Activated T-cell treated with anti-CD3 and anti-CD28 coated beads, Interleukin-2, amount 50 U/mL, for 48 hours (primary cell): ENCODE measurements around the gene NKX6-1.

ENCODE experiments used
- DNase-seq, 2 experiments: peaks; one replicate each; pipeline ENCODE4 v3.0.0-alpha.2; 2020

Gene NKX6-1

DNA sequence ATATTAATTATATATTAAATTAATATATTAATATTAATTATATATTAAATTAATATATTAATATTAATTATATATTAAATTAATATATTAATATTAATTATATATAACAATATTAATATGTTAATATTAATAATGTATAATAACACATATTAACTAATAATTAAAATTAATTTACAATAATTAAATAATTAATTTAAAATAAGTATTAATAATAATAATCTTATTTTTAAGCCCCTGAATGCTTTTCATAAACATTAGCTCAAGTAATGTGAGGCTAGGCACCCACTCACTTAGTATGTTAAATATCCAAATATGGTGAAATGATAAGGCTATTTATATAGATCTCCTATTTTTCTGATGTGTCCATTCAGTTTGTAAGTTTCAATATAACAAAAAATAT lies 26.9 kb downstream of the NKX6-1 start:
- no peak for DNase-seq

DNA sequence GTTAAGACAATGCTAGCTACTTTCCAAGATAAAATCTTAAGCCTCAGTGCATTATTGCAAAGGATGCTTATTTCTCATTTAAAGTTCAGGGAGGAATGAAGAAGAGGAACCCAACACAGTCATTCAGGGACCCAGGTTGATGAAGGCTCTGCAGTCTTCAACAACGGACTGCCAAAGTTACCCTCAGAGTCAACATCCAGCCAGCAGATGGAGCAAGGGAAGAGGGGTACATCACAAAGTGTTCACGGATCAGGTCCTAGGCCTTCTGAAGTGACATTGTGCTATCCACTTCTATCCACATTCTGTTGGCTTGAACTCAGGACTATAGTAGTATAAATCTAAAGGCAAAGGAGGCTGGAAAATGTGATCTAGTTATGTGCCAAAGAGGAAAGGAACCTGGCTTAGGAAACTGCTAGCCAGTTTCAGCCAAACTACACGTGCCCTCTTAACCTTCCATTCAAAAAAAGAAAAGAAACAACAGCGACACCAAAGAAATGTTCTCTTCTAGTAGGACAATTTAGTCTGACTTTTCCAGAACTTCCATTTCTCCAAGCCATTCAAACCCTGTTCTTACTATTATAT lies 28.8 kb downstream of the NKX6-1 start:
- DNase-seq, result no peak

DNA sequence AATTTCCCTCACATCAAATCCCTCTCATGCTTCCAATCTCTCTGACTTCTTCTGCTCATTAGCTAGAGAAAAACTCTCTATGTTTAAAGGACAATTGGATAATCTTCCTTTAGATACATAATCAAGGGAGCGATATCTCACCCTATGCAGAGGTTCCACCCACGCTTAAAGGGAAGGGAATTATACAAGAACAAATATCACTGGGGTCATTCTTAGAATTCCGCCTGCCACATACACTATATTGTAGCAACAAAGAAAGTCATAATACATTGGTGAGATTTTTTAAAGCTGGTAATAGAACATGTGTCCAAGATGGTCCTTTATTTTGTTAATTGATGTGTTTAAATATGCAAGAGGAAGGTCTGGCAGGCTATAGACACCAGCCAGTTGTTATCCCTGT lies 31.5 kb downstream of the NKX6-1 start:
- no peak for DNase-seq

DNA sequence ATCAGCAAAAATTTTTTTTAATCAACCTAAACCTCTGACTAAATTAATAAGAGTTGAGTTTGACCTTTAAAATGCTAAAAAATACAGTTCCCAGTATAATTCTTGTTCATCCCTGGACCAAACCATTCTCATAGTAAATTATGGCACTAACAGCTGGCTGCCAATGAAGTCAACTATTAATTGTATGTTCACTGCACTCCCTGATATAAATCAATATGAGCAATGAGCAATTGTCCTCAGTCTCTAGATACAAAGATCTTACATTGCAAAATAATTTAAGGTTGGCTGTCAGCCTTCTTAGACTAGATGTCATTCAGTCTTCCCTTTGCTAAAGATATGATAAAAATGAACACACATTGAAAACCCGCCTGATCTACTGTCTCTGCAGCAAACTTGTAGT lies 39.3 kb downstream of the NKX6-1 start:
- no peak for DNase-seq

DNA sequence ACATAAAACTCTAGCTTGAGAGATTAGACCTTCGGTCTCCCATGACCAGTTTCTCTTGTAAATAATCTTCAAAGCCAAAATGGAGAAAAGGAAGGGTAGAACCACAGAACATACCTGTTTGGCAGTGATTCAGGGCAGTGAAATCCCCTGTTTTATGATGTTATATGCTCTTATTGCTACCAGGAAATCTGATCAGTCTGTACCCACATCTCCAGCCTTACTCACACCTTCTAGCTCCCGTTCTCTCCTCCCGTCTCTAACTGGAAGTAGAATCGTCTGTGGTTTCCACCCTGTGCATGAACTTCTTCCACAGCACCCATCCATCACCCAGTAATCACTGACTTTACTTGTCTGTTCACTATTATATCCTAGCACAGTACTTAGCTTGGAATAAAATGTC lies 42.9 kb downstream of the NKX6-1 start:
- no peak for DNase-seq

DNA sequence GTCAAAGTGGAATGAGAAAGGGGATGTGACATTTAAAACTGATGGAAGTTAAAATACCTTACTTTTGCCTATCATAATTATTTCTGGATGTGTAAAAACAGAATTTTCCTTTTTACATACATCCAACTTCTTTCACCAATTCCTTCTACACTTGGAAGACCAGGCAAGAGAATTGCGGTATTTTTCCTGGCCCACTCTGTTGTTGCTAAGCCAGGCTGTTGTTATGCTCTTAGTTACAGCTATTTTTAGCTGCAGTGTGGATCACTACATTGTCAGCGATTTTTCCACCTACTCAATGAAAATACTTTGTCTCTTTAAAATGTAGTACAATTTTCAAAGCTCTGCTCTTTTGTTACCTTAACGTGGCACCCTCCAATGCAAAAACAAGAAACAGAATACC lies 43.4 kb downstream of the NKX6-1 start:
- no peak for DNase-seq

DNA sequence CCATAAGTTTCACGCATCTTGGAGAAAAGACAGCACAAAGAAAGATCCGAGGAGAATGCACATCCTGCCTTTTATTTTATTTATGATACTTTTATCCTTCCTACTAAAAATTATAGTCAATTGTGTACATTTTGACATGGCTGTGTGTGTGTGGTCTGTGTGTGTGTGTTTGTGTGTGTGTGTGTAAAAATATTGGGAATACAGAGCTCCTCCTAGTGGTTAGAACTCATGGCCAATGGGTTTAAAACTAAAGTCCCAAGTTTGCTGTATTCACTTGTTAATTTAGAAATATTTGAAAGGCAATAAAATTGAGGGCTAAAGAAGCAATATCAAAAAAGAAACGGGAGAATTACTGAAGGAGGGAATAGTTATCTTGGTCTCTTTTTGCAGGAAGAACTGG lies 47.5 kb downstream of the NKX6-1 start:
- DNase-seq, result no peak

DNA sequence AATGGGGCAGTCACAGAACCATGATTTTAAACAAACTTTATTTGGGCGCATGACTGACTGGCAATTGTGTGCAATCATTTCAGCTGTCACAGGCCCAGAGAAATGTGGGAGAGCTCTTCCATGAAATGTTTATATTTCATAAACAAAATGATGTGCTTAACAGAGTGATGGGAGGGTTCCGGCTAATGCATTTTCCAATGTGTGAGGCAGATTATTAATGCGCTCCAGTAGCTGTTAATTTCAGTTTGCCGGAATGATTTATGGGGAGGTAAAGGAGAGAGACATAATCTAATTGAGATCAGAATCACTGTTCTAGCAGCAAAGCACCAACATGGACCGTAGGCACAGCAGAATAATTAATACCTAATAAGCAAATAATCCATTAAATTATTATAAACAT lies 55.6 kb downstream of the NKX6-1 start:
- no peak for DNase-seq

DNA sequence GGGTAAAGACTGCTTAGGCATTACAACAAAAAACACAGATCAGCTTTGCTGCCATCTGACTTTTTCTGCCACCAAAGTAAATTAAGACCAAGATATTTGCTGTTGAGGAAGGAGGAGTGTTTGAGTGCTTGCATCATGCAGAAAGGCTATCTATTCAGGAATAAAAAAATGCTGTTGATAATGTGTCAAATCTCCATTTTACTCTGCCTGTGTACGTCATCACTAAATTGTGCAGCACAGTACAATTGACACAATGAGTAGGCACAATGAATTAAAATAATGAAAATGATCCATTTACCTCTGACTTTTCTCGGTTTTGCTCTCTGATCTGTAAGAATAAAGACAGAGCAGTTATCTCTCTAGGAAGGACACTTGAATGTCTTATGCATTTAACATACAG lies 56.3 kb downstream of the NKX6-1 start:
- no peak for DNase-seq
